CD14-positive monocyte (primary cell): ENCODE measurements around the gene TAF1C. TPM values are rescaled to one million over a fixed set of nuclear protein-coding genes. Genes with fewer than 3 reads are reported as not detected.

ENCODE experiments used
- DNase-seq, 3 donors: peaks; one replicate each; pipeline ENCODE4 v3.0.0-alpha.2; 2011 to 2022
- H2AFZ ChIP-seq: 2 replicates; pipeline ENCODE4 v1.6.0; 2012; ENCODE audit warnings: mild to moderate bottlenecking, low read depth, low read length, inconsistent platforms; ENCODE audit not compliant: insufficient read depth, poor library complexity, severe bottlenecking
- H3K27ac ChIP-seq, 2 donors: 1 replicate in 1 of 2; 2 replicates in 1 of 2; pipeline ENCODE4 v1.5.1; 2012 to 2013; ENCODE audit warnings: low read length in 2 of 2, control low read depth in 1 of 2, inconsistent platforms in 1 of 2, low read depth in 1 of 2, mild to moderate bottlenecking in 1 of 2
- H3K27me3 ChIP-seq, 2 donors: one replicate each; pipeline versions ENCODE4 v1.6.0 to v1.6.1; 2011 to 2013; ENCODE audit warnings: low read length in 2 of 2; ENCODE audit not compliant: control insufficient read depth in 2 of 2, insufficient read depth in 2 of 2
- H3K36me3 ChIP-seq, 2 donors: replicated peaks in 1 of 2; 1 replicate in 1 of 2; 2 replicates in 1 of 2; pipeline versions ENCODE4 v1.5.1 to v1.6.1; 2012 to 2013; ENCODE audit warnings: low read length in 2 of 2, control low read depth in 1 of 2, inconsistent platforms in 1 of 2, mild to moderate bottlenecking in 1 of 2; ENCODE audit not compliant: insufficient read depth in 2 of 2, control insufficient read depth in 1 of 2
- H3K4me1 ChIP-seq, 2 donors: 1 replicate in 1 of 2; 2 replicates in 1 of 2; pipeline versions ENCODE4 v1.5.1 to v1.6.1; 2012 to 2013; ENCODE audit warnings: low read length in 2 of 2, control low read depth in 1 of 2, inconsistent platforms in 1 of 2, mild to moderate bottlenecking in 1 of 2, moderate library complexity in 1 of 2; ENCODE audit not compliant: insufficient read depth in 2 of 2, control insufficient read depth in 1 of 2
- H3K4me2 ChIP-seq: replicated peaks from 2 replicates; pipeline ENCODE3; 2012; ENCODE audit warnings: low read length, moderate library complexity, mild to moderate bottlenecking; ENCODE audit not compliant: poor library complexity, severe bottlenecking; ENCODE audit errors: extremely low read depth
- H3K4me3 ChIP-seq, 3 experiments: fragments of 200-600 bp in 1 of 3; sonication (generic) in 1 of 3; replicated peaks in 1 of 3; 1 replicate in 2 of 3; 2 replicates in 1 of 3; pipeline ENCODE4 v1.5.1; 2011 to 2013; ENCODE audit warnings: low read length in 3 of 3, mild to moderate bottlenecking in 3 of 3, control low read depth in 2 of 3, low read depth in 2 of 3, inconsistent platforms in 1 of 3, moderate library complexity in 1 of 3
- H3K79me2 ChIP-seq: 2 replicates; pipeline ENCODE4 v1.6.0; 2012; ENCODE audit warnings: mild to moderate bottlenecking, control low read depth, inconsistent platforms, low read length, moderate library complexity; ENCODE audit not compliant: insufficient read depth
- H3K9ac ChIP-seq: 2 replicates; pipeline ENCODE4 v1.6.0; 2017; ENCODE audit warnings: low read length, mild to moderate bottlenecking; ENCODE audit not compliant: insufficient read depth, poor library complexity, severe bottlenecking
- H3K9me3 ChIP-seq, 2 donors: replicated peaks in 1 of 2; 1 replicate in 1 of 2; 2 replicates in 1 of 2; pipeline versions ENCODE4 v1.5.1 to v1.6.1; 2012 to 2013; ENCODE audit warnings: low read length in 2 of 2, control low read depth in 1 of 2; ENCODE audit not compliant: control insufficient read depth in 1 of 2, insufficient read depth in 1 of 2
- H4K20me1 ChIP-seq: 2 replicates; pipeline ENCODE4 v1.6.0; 2012; ENCODE audit warnings: mild to moderate bottlenecking, low read length, control low read depth, moderate library complexity; ENCODE audit not compliant: insufficient read depth
- H3K27ac Mint-ChIP-seq, 7 donors: one replicate each; pipeline ENCODE4 v1.8.0; 2020; ENCODE audit warnings: mild to moderate bottlenecking in 7 of 7, mixed read lengths in 7 of 7, moderate library complexity in 6 of 7, inconsistent platforms in 2 of 7
- H3K27me3 Mint-ChIP-seq, 3 donors: one replicate each; pipeline ENCODE4 v1.8.0; 2021 to 2022; ENCODE audit warnings: low read depth in 3 of 3, mild to moderate bottlenecking in 3 of 3, mixed read lengths in 3 of 3, moderate library complexity in 3 of 3, inconsistent platforms in 1 of 3
- H3K36me3 Mint-ChIP-seq, 2 donors: one replicate each; pipeline ENCODE4 v1.8.0; 2020; ENCODE audit warnings: mixed read lengths in 2 of 2, inconsistent platforms in 1 of 2, mild to moderate bottlenecking in 1 of 2
- H3K4me1 Mint-ChIP-seq: one replicate; pipeline ENCODE4 v1.8.0; 2020; ENCODE audit warnings: mild to moderate bottlenecking, mixed read lengths
- H3K4me3 Mint-ChIP-seq, 2 donors: one replicate each; pipeline ENCODE4 v1.8.0; 2020; ENCODE audit warnings: mild to moderate bottlenecking in 2 of 2, mixed read lengths in 2 of 2, moderate library complexity in 1 of 2
- H3K9me3 Mint-ChIP-seq, 7 donors: one replicate each; pipeline ENCODE4 v1.8.0; 2020 to 2022; ENCODE audit warnings: mixed read lengths in 7 of 7, mild to moderate bottlenecking in 6 of 7, moderate library complexity in 6 of 7, inconsistent platforms in 2 of 7
- CTCF ChIP-seq: fragments of 200-600 bp; IDR thresholded peaks from one replicate; pipeline ENCODE4 v1.8.0; 2022; ENCODE audit warnings: antibody characterized with exemption, mild to moderate bottlenecking
- WGBS: methylation state at CpG from one replicate; pipeline ENCODE4 v1.1.5; 2013; ENCODE audit warnings: missing lambda C conversion rate; ENCODE audit not compliant: insufficient coverage; 5-methylcytosine and 5-hydroxymethylcytosine counted together
- intact Hi-C, 2 donors: fragments of 100-400 bp; cut with micrococcal nuclease; formaldehyde crosslinking; loops; one replicate each; pipeline versions ENCODE4 v1.15.0 to v1.15.1; 2023
- polyA plus RNA-seq, 3 donors: library from polyadenylated mRNA; depleted of rRNA in 1 of 3; unstranded in 2 of 3; stranded (reverse) in 1 of 3; fragments of 300-500 nt in 2 of 3; fragments of >200 nt in 1 of 3; fragmentation: Illumina TruSeq in 2 of 3; gene quantifications; 1 replicate in 2 of 3; 2 replicates in 1 of 3; pipeline ENCODE4 v1.2.3, GENCODE V29; 2012 to 2021

Gene TAF1C
- polyA plus RNA-seq, 3 donors = 4.0 to 126 (median 4.5) TPM

DNA sequence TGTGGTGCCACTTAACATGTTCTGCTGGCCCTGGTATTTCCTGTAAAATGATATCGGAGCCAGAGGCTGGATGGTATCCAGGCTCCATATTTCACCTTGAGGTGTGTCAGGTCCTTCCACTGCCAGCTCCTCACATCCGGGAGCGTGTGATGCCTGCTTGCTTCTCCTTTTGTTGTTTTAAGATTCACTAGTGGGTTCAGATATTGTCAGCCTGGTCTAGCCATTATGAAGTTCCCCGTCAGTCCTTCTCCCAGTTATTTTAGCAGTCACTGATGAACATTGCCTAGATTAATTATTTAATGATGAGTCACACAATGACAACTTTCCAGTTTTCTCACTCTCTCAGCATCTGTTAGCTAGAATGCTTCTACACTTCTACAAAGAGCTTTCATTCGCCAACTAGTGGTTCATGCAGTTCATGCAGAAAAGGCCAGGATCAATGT is 30.5 kb downstream of the TAF1C start:
- Histone ChIP-seq H3K79me2 (no peaks in the 10 kb centered on the region), H3K4me2 (no peak overlapping the region), H3K4me1 (no peaks in the 10 kb centered on the region), H3K9ac (no peak overlapping the region), H4K20me1 (no peaks in the 10 kb centered on the region), H3K27me3 (peaks cover 13 to 31% of the 10 kb centered on the region in 2 donors), H3K36me3 (no peaks in the 10 kb centered on the region), H3K4me3 (no peak overlapping the region), H3K9me3 (no peaks in the 10 kb centered on the region), H2AFZ (no peak overlapping the region), H3K27ac (no peak overlapping the region)
- Mint-ChIP-seq H3K4me3 (no peak overlapping the region), H3K4me1 (no peaks in the 10 kb centered on the region), H3K27ac (no peak overlapping the region), H3K9me3 (no peaks in the 10 kb centered on the region), H3K27me3 (peaks cover 24 to 46% (median 44%) of the 10 kb centered on the region in 3 donors), H3K36me3 (peaks cover 0 to 2% of the 10 kb centered on the region in 2 donors)
- 36% methylated on average over 1 of the region's 5 CpGs for WGBS
- intact Hi-C loops = no loop called here
- DNase-seq = no peak
- TF ChIP-seq CTCF = no peak

DNA sequence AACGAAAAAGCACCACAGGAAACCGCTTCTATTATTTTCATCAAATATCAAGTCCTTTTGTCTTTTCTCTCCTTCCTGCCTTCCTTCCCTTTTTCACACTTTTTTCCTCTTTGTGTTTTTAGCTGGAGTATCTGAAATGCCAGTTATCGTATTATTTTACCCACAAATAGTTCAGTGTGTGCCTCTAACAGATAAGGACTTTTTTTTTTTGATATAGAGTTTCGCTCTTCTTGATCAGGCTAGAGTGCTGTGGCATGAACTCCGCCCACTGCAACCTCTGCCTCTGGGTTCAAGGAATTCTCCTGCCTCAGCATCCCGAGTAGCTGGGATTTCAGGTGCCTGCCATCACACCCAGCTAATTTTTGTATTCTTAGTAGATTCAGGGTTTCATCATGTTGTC is 31.1 kb downstream of the TAF1C start:
- WGBS = 94% methylated on average over 2 of the region's 6 CpGs
- Histone ChIP-seq H3K4me2 (no peak overlapping the region), H3K27ac (no peak overlapping the region), H3K9me3 (no peaks in the 10 kb centered on the region), H3K4me3 (no peak overlapping the region), H3K27me3 (peaks cover 13 to 33% of the 10 kb centered on the region in 2 donors), H3K4me1 (no peaks in the 10 kb centered on the region), H4K20me1 (no peaks in the 10 kb centered on the region), H3K79me2 (no peaks in the 10 kb centered on the region), H3K36me3 (no peaks in the 10 kb centered on the region), H3K9ac (no peak overlapping the region), H2AFZ (no peak overlapping the region)
- peaks cover 0 to 2% of the 10 kb centered on the region in 2 donors for H3K36me3 Mint-ChIP-seq
- no peak for TF ChIP-seq CTCF
- peak overlapping the region in 1 of 2 donors; percentile 19 for H3K4me3 Mint-ChIP-seq
- no peaks in the 10 kb centered on the region for H3K4me1 Mint-ChIP-seq
- no peak overlapping the region for H3K27ac Mint-ChIP-seq
- peaks cover 24 to 43% (median 42%) of the 10 kb centered on the region in 3 donors for H3K27me3 Mint-ChIP-seq
- no peak for DNase-seq
- H3K9me3 Mint-ChIP-seq = no peaks in the 10 kb centered on the region
- intact Hi-C loops = no loop called here
